HUES64 (cell line): Measurements from ENCODE around the gene AQP7. TPM values are rescaled to one million over a fixed set of nuclear protein-coding genes. Genes with fewer than 3 reads are reported as not detected.
"Not testable (repeated sequence)": the region's sequence is repeated elsewhere in the genome, so short reads cannot be mapped to it uniquely, and the experiment has no call there.

Experiments used
- H3K27ac ChIP-seq: 2 replicates; pipeline ENCODE4 v1.7.0; 2013; ENCODE audit warnings: low read depth, low read length, inconsistent platforms
- H3K27me3 ChIP-seq: 2 replicates; pipeline ENCODE4 v1.6.1; 2013; ENCODE audit warnings: mild to moderate bottlenecking, low read length; ENCODE audit not compliant: insufficient read depth
- H3K36me3 ChIP-seq: 2 replicates; pipeline ENCODE4 v1.6.1; 2013; ENCODE audit warnings: mild to moderate bottlenecking, low read length; ENCODE audit not compliant: insufficient read depth
- H3K4me1 ChIP-seq: 2 replicates; pipeline ENCODE4 v1.6.1; 2013; ENCODE audit warnings: mild to moderate bottlenecking, low read length, moderate library complexity; ENCODE audit not compliant: insufficient read depth
- H3K4me3 ChIP-seq: 2 replicates; pipeline ENCODE4 v1.5.1; 2013; ENCODE audit warnings: mild to moderate bottlenecking, low read length, moderate library complexity
- H3K9ac ChIP-seq: 2 replicates; pipeline ENCODE4 v1.6.1; 2013; ENCODE audit warnings: mild to moderate bottlenecking, low read depth, low read length
- H3K9me3 ChIP-seq: 2 replicates; pipeline ENCODE4 v1.6.1; 2013; ENCODE audit warnings: low read depth, low read length; ENCODE audit not compliant: insufficient read depth
- WGBS: fragments of 150-250, 120-280 bp; methylation state at CpG from one replicate; pipeline ENCODE4 v1.1.7; 2013; ENCODE audit warnings: missing lambda C conversion rate; 5-methylcytosine and 5-hydroxymethylcytosine counted together
- polyA plus RNA-seq, 2 experiments: library from polyadenylated mRNA; stranded (reverse); fragments of 50-300 nt; gene quantifications; one replicate each; pipeline ENCODE4 v1.2.3, GENCODE V29; 2013

AQP7 gene
- polyA plus RNA-seq (2013, experiment 1 of 2) = not detected
- polyA plus RNA-seq (2013, experiment 2 of 2) = not detected

GRCh38 chr9:33402371-33402770 is at the start of gene AQP7:
Gene AQP7 (minus strand): TSS chr9:33402568. CDS start chr9:33401262, 1,306 bp downstream.
- H3K27me3 ChIP-seq, H3K36me3 ChIP-seq, H3K9ac ChIP-seq, H3K4me3 ChIP-seq, H3K4me1 ChIP-seq, H3K9me3 ChIP-seq, H3K27ac ChIP-seq: not testable (repeated sequence)
- WGBS = 92% methylated on average over 10 of the region's 10 CpGs

GRCh38 chr9:33450621-33451146 is 48.3 kb upstream of the AQP7 start:
- Histone ChIP-seq H3K9ac (no peak overlapping the region), H3K27ac (no peak overlapping the region), H3K27me3 (peaks cover 23% of the 10 kb centered on the region), H3K36me3 (no peaks in the 10 kb centered on the region), H3K4me3 (no peak overlapping the region), H3K4me1 (peaks cover 9% of the 10 kb centered on the region; the same call in 1 of the 2 replicates), H3K9me3 (no peaks in the 10 kb centered on the region)
- 92% methylated on average over 4 of the region's 4 CpGs for WGBS

- Histone ChIP-seq H3K27me3 (peaks cover 23% of the 10 kb centered on the region), H3K4me3 (no peak overlapping the region), H3K4me1 (peaks cover 9% of the 10 kb centered on the region; the same call in 1 of the 2 replicates), H3K36me3 (no peaks in the 10 kb centered on the region), H3K9ac (no peak overlapping the region), H3K9me3 (no peaks in the 10 kb centered on the region), H3K27ac (no peak overlapping the region)
- WGBS = 96% methylated on average over 5 of the region's 5 CpGs
Measured at GRCh38 chr9:33449715-33450114, 47.3 kb upstream of the AQP7 start.

- H3K4me1 ChIP-seq = peaks cover 9% of the 10 kb centered on the region; the same call in 1 of the 2 replicates
- H3K27ac ChIP-seq = no peak overlapping the region
- WGBS = 48% methylated on average over 20 of the region's 20 CpGs
- peak overlapping the region; percentile 51 for H3K4me3 ChIP-seq
- no peak overlapping the region for H3K9ac ChIP-seq
- no peaks in the 10 kb centered on the region for H3K36me3 ChIP-seq
- H3K9me3 ChIP-seq = no peaks in the 10 kb centered on the region
- peaks cover 23% of the 10 kb centered on the region for H3K27me3 ChIP-seq
Measured at GRCh38 chr9:33447799-33448553, 45.6 kb upstream of the AQP7 start.

- Histone ChIP-seq H3K36me3 (no peaks in the 10 kb centered on the region), H3K9me3 (no peaks in the 10 kb centered on the region), H3K4me1 (peaks cover 9% of the 10 kb centered on the region; the same call in 1 of the 2 replicates), H3K27ac (no peak within 1 kb of the TSS), H3K4me3 (peak within 1 kb of the TSS; percentile 51), H3K27me3 (peaks cover 23% of the 10 kb centered on the region), H3K9ac (no peak within 1 kb of the TSS)
- WGBS = 2% methylated on average over 49 of the region's 50 CpGs
Measured at GRCh38 chr9:33446946-33447798, 44.8 kb upstream of the AQP7 start, which contains the start of gene AQP3. Gene AQP3 (minus strand): TSS chr9:33447593. CDS start chr9:33447530, 63 bp downstream.

- no peaks in the 10 kb centered on the region for H3K9me3 ChIP-seq
- no peak overlapping the region for H3K27ac ChIP-seq
- H3K9ac ChIP-seq = no peak overlapping the region
- H3K36me3 ChIP-seq = no peaks in the 10 kb centered on the region
- H3K4me1 ChIP-seq = peaks cover 9% of the 10 kb centered on the region; the same call in 1 of the 2 replicates
- H3K4me3 ChIP-seq = peak overlapping the region; percentile 51
- 52% methylated on average over 12 of the region's 12 CpGs for WGBS
- H3K27me3 ChIP-seq = peaks cover 23% of the 10 kb centered on the region
Measured at GRCh38 chr9:33446240-33446945, 44.0 kb upstream of the AQP7 start.

- H3K4me3 ChIP-seq = no peak overlapping the region
- H3K9ac ChIP-seq = no peak overlapping the region
- no peaks in the 10 kb centered on the region for H3K36me3 ChIP-seq
- 61% methylated on average over 10 of the region's 11 CpGs for WGBS
- H3K27me3 ChIP-seq = peaks cover 23% of the 10 kb centered on the region
- H3K4me1 ChIP-seq = peaks cover 9% of the 10 kb centered on the region; the same call in 1 of the 2 replicates
- H3K9me3 ChIP-seq = no peaks in the 10 kb centered on the region
- no peak overlapping the region for H3K27ac ChIP-seq
Measured at GRCh38 chr9:33445389-33446239, 43.2 kb upstream of the AQP7 start.

GRCh38 chr9:33443464-33444154 is 41.2 kb upstream of the AQP7 start:
- no peaks in the 10 kb centered on the region for H3K9me3 ChIP-seq
- H3K36me3 ChIP-seq = no peaks in the 10 kb centered on the region
- H3K27me3 ChIP-seq = peaks cover 21% of the 10 kb centered on the region
- no peak overlapping the region for H3K9ac ChIP-seq
- H3K4me1 ChIP-seq = peaks cover 9% of the 10 kb centered on the region; the same call in 1 of the 2 replicates
- 78% methylated on average over 10 of the region's 10 CpGs for WGBS
- no peak overlapping the region for H3K4me3 ChIP-seq
- H3K27ac ChIP-seq = no peak overlapping the region

GRCh38 chr9:33443047-33443446 is 40.7 kb upstream of the AQP7 start:
- Histone ChIP-seq H3K4me3 (no peak overlapping the region), H3K27ac (no peak overlapping the region), H3K36me3 (no peaks in the 10 kb centered on the region), H3K9ac (no peak overlapping the region), H3K27me3 (peaks cover 15% of the 10 kb centered on the region), H3K4me1 (peaks cover 9% of the 10 kb centered on the region; the same call in 1 of the 2 replicates), H3K9me3 (no peaks in the 10 kb centered on the region)
- 87% methylated on average over 9 of the region's 9 CpGs for WGBS
